H9 (cell line): ENCODE measurements around the gene TRPM2. TPM values are rescaled to one million over a fixed set of nuclear protein-coding genes. Genes with fewer than 3 reads are reported as not detected.

Source experiments
- DNase-seq: peaks from one replicate; pipeline ENCODE4 v3.0.0-alpha.2; 2017
- H2AFZ ChIP-seq: one replicate; pipeline ENCODE4 v1.6.1; 2013; ENCODE audit warnings: mild to moderate bottlenecking, low read length, control low read depth, moderate library complexity
- H2AK5ac ChIP-seq: 2 replicates; pipeline ENCODE4 v1.6.1; 2013; ENCODE audit warnings: low read length, control low read depth, mixed read lengths; ENCODE audit not compliant: insufficient read length
- H2BK120ac ChIP-seq: one replicate; pipeline ENCODE4 v1.6.1; 2013; ENCODE audit warnings: low read depth, mild to moderate bottlenecking, low read length, control low read depth, inconsistent platforms; ENCODE audit not compliant: poor library complexity, severe bottlenecking
- H2BK12ac ChIP-seq: 2 replicates; pipeline ENCODE4 v1.6.1; 2013; ENCODE audit warnings: low read length, control low read depth, mixed read lengths, low read depth; ENCODE audit not compliant: insufficient read length
- H2BK15ac ChIP-seq: 2 replicates; pipeline ENCODE4 v1.6.1; 2013; ENCODE audit warnings: low read depth, low read length, control low read depth
- H2BK20ac ChIP-seq: one replicate; pipeline ENCODE4 v1.6.1; 2013; ENCODE audit warnings: low read depth, mild to moderate bottlenecking, low read length, control low read depth, inconsistent platforms; ENCODE audit not compliant: poor library complexity, severe bottlenecking
- H2BK5ac ChIP-seq: 2 replicates; pipeline ENCODE4 v1.6.1; 2013; ENCODE audit warnings: low read length, control low read depth, mixed read lengths; ENCODE audit not compliant: insufficient read length
- H3K14ac ChIP-seq: 2 replicates; pipeline ENCODE4 v1.6.1; 2013; ENCODE audit warnings: low read length, control low read depth; ENCODE audit not compliant: insufficient read depth
- H3K18ac ChIP-seq: 2 replicates; pipeline ENCODE4 v1.6.1; 2013; ENCODE audit warnings: low read depth, mild to moderate bottlenecking, mixed read lengths, low read length, control low read depth; ENCODE audit not compliant: insufficient read length
- H3K23ac ChIP-seq: 2 replicates; pipeline ENCODE4 v1.6.1; 2013; ENCODE audit warnings: low read length, control low read depth, mixed read lengths, low read depth; ENCODE audit not compliant: insufficient read length
- H3K23me2 ChIP-seq: 2 replicates; pipeline ENCODE4 v1.6.1; 2013; ENCODE audit warnings: low read depth, mild to moderate bottlenecking, mixed read lengths, low read length, control low read depth; ENCODE audit not compliant: insufficient read length, poor library complexity, severe bottlenecking
- H3K27ac ChIP-seq: 2 replicates; pipeline ENCODE4 v1.5.1; 2013; ENCODE audit warnings: low read length, control low read depth, mixed read lengths, low read depth; ENCODE audit not compliant: insufficient read length
- H3K27me3 ChIP-seq: 2 replicates; pipeline ENCODE4 v1.6.1; 2013; ENCODE audit warnings: low read length, control low read depth, inconsistent platforms; ENCODE audit not compliant: insufficient read depth
- H3K4ac ChIP-seq: 2 replicates; pipeline ENCODE4 v1.6.1; 2013; ENCODE audit warnings: low read depth, mild to moderate bottlenecking, control low read depth, inconsistent platforms, low read length, moderate library complexity
- H3K4me1 ChIP-seq: 2 replicates; pipeline ENCODE4 v1.6.1; 2013; ENCODE audit warnings: low read length, control low read depth, inconsistent platforms; ENCODE audit not compliant: insufficient read depth
- H3K4me2 ChIP-seq: 2 replicates; pipeline ENCODE4 v1.6.1; 2013; ENCODE audit warnings: low read length, control low read depth, mixed read lengths; ENCODE audit not compliant: insufficient read length, insufficient read depth
- H3K56ac ChIP-seq: 2 replicates; pipeline ENCODE4 v1.6.1; 2013; ENCODE audit warnings: low read depth, mild to moderate bottlenecking, mixed read lengths, low read length, control low read depth; ENCODE audit not compliant: insufficient read length
- H3K79me1 ChIP-seq: 2 replicates; pipeline ENCODE4 v1.6.1; 2013; ENCODE audit warnings: low read depth, mild to moderate bottlenecking, moderate library complexity, low read length, control low read depth, inconsistent platforms; ENCODE audit not compliant: insufficient read depth, poor library complexity, severe bottlenecking
- H3K79me2 ChIP-seq: 2 replicates; pipeline ENCODE4 v1.6.1; 2013; ENCODE audit warnings: low read length, control low read depth, inconsistent platforms; ENCODE audit not compliant: insufficient read depth
- H3K9ac ChIP-seq: 2 replicates; pipeline ENCODE4 v1.6.1; 2013; ENCODE audit warnings: low read length, control low read depth, mixed read lengths; ENCODE audit not compliant: insufficient read length; ENCODE audit errors: extremely low read depth
- H3K9me3 ChIP-seq: one replicate; pipeline ENCODE4 v1.6.1; 2013; ENCODE audit warnings: low read depth, low read length, inconsistent platforms; ENCODE audit not compliant: control insufficient read depth
- H3T11ph ChIP-seq: one replicate; pipeline ENCODE4 v1.6.1; 2013; ENCODE audit warnings: mild to moderate bottlenecking, low read length, control low read depth, inconsistent platforms
- H4K20me1 ChIP-seq: one replicate; pipeline ENCODE4 v1.6.1; 2013; ENCODE audit not compliant: control insufficient read depth, insufficient read length, insufficient read depth
- H4K5ac ChIP-seq: 2 replicates; pipeline ENCODE4 v1.6.1; 2013; ENCODE audit warnings: low read depth, mild to moderate bottlenecking, mixed read lengths, low read length, control low read depth; ENCODE audit not compliant: insufficient read length
- H4K8ac ChIP-seq: replicated peaks from 2 replicates; pipeline ENCODE4 v1.6.1; 2013; ENCODE audit warnings: low read length, control low read depth, mixed read lengths, low read depth; ENCODE audit not compliant: insufficient read length
- H4K91ac ChIP-seq: 2 replicates; pipeline ENCODE4 v1.6.1; 2013; ENCODE audit warnings: low read depth, mild to moderate bottlenecking, moderate library complexity, mixed read lengths, low read length, control low read depth; ENCODE audit not compliant: insufficient read length
- H3K27ac Mint-ChIP-seq, 3 experiments: 2 replicates in 2 of 3; 3 replicates in 1 of 3; pipeline ENCODE4 v1.8.0; 2020 to 2021; ENCODE audit warnings: mixed read lengths in 3 of 3, mild to moderate bottlenecking in 1 of 3, moderate library complexity in 1 of 3
- H3K27me3 Mint-ChIP-seq: 2 replicates; pipeline ENCODE4 v1.8.0; 2021; ENCODE audit warnings: low read depth, mild to moderate bottlenecking, moderate library complexity, mixed read lengths
- H3K36me3 Mint-ChIP-seq, 3 experiments: 2 replicates in 2 of 3; 3 replicates in 1 of 3; pipeline ENCODE4 v1.8.0; 2020 to 2021; ENCODE audit warnings: low read depth in 3 of 3, mixed read lengths in 3 of 3; ENCODE audit not compliant: insufficient read depth in 1 of 3
- H3K4me1 Mint-ChIP-seq, 2 experiments: 2 replicates each; pipeline ENCODE4 v1.8.0; 2020; ENCODE audit warnings: mixed read lengths in 2 of 2
- H3K4me3 Mint-ChIP-seq, 2 experiments: 2 replicates in 1 of 2; 3 replicates in 1 of 2; pipeline ENCODE4 v1.8.0; 2020 to 2021; ENCODE audit warnings: mild to moderate bottlenecking in 2 of 2, mixed read lengths in 2 of 2, moderate library complexity in 1 of 2
- H3K9me3 Mint-ChIP-seq, 2 experiments: 2 replicates in 1 of 2; 3 replicates in 1 of 2; pipeline ENCODE4 v1.8.0; 2020; ENCODE audit warnings: mild to moderate bottlenecking in 2 of 2, mixed read lengths in 2 of 2, moderate library complexity in 1 of 2
- WGBS: extraction: QIAGEN DNeasy Blood & Tissue Kit; methylation state at CpG from one replicate; pipeline ENCODE4 v1.1.7; 2013; ENCODE audit warnings: missing lambda C conversion rate, low lambda C conversion rate, mixed read lengths; ENCODE audit not compliant: insufficient read length; ENCODE audit errors: extremely low coverage; 5-methylcytosine and 5-hydroxymethylcytosine counted together
- total RNA-seq: library from RNA; stranded (reverse); gene quantifications from 2 replicates; pipeline ENCODE4 v1.2.1, GENCODE V29; 2021
- TF ChIP-seq, protein P1 (sequence below): fragments of 200-600 bp; sonication (generic); conservative IDR thresholded peaks from 3 replicates; pipeline ENCODE4 v1.8.0; 2021; ENCODE audit warnings: antibody characterized with exemption, mild to moderate bottlenecking

TRPM2 gene
- total RNA-seq, 1 experiment from 2014 or later: 0.68 TPM

DNA sequence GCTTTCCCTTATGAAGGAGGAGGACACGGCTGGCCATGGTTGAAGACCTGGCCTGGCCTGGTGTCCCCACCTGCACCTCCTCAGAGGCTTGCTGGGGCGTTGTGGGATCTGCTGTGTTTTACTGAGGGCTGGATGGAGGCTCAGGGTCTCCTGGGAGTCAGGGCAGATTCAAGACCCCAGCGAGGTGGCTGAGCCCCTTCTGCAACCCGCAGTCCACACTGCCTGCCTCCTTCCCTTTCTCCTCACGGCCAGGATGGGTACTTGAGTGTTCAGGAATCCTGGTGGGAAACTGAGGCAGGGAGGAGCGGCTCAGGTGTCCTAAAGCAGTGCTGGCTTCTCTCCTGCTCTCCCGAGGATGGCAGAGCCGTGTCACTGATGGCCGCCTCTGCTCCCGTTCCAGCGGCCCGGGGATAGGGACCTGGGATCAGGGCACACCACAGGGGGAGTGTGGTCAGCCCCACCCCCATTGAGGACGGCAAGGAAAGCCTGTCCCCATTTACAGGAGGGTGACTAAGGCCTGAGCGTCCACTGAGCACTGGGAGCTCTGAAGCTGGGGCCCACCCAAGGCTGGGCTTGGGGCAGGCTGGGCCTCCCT is 47.5 kb downstream of the TRPM2 start:
- Histone ChIP-seq H3T11ph (no peak overlapping the region), H3K56ac (no peak overlapping the region), H2BK12ac (no peak overlapping the region), H4K5ac (no peak overlapping the region), H3K79me1 (no peaks in the 10 kb centered on the region), H2BK5ac (no peak overlapping the region), H3K27ac (no peak overlapping the region), H3K27me3 (no peaks in the 10 kb centered on the region), H4K91ac (no peak overlapping the region), H4K20me1 (no peaks in the 10 kb centered on the region), H4K8ac (no peak overlapping the region), H2BK20ac (no peak overlapping the region), H3K9ac (no peak overlapping the region), H3K4ac (no peak overlapping the region), H3K23me2 (no peaks in the 10 kb centered on the region), H2BK15ac (no peak overlapping the region), H2AK5ac (no peak overlapping the region), H3K79me2 (no peaks in the 10 kb centered on the region), H2BK120ac (no peak overlapping the region), H3K4me2 (no peak overlapping the region), H3K9me3 (no peaks in the 10 kb centered on the region), H3K18ac (no peak overlapping the region), H3K23ac (no peak overlapping the region), H2AFZ (no peak overlapping the region), H3K14ac (no peak overlapping the region), H3K4me1 (no peaks in the 10 kb centered on the region)
- WGBS: no CpG with 5 or more reads among the region's 14 CpGs
- Mint-ChIP-seq H3K4me1 (no peaks in the 10 kb centered on the region), H3K27ac (no peak overlapping the region), H3K27me3 (no peaks in the 10 kb centered on the region), H3K36me3 (peaks cover 0 to 2% (median 0%) of the 10 kb centered on the region in 3 experiments; a peak in 1 of 7 replicates), H3K4me3 (no peak overlapping the region), H3K9me3 (peaks cover 2% of the 10 kb centered on the region in 2 experiments; a peak in 4 of 5 replicates)
- no peak for DNase-seq
- TF ChIP-seq, protein P1, sequence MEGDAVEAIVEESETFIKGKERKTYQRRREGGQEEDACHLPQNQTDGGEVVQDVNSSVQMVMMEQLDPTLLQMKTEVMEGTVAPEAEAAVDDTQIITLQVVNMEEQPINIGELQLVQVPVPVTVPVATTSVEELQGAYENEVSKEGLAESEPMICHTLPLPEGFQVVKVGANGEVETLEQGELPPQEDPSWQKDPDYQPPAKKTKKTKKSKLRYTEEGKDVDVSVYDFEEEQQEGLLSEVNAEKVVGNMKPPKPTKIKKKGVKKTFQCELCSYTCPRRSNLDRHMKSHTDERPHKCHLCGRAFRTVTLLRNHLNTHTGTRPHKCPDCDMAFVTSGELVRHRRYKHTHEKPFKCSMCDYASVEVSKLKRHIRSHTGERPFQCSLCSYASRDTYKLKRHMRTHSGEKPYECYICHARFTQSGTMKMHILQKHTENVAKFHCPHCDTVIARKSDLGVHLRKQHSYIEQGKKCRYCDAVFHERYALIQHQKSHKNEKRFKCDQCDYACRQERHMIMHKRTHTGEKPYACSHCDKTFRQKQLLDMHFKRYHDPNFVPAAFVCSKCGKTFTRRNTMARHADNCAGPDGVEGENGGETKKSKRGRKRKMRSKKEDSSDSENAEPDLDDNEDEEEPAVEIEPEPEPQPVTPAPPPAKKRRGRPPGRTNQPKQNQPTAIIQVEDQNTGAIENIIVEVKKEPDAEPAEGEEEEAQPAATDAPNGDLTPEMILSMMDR: no peak
